ENCODE data around the gene TOM1L1. TPM values are rescaled to one million over a fixed set of nuclear protein-coding genes. Genes with fewer than 3 reads are reported as not detected.
A peak's percentile ranks its signal among the peaks of the same experiment; 100 is the strongest.

Gene TOM1L1
- total RNA-seq, 1 donor from 2014 or later = 12.1 TPM

GRCh38 chr17:54891176-54891821 is 9.4 kb upstream of the TOM1L1 start:
- DNase-seq = no peak
- intact Hi-C loops (cut with micrococcal nuclease) = no loop called here
- peak; percentile 43 for ATAC-seq

GRCh38 chr17:54892360-54892759 is 8.3 kb upstream of the TOM1L1 start:
- ATAC-seq = no peak
- intact Hi-C loops (cut with micrococcal nuclease) = no loop called here
- no peak for DNase-seq

GRCh38 chr17:54898576-54898975 is 2.1 kb upstream of the TOM1L1 start:
- intact Hi-C loops (cut with micrococcal nuclease) = no loop called here
- DNase-seq (no peak), ATAC-seq (no peak)

- ATAC-seq (no peak), DNase-seq (no peak)
- intact Hi-C loops (cut with micrococcal nuclease) = no loop called here
Measured at GRCh38 chr17:54899201-54899600, 1.5 kb upstream of the TOM1L1 start.

- intact Hi-C loops (cut with micrococcal nuclease) = no loop called here
- DNase-seq = no peak
- ATAC-seq = no peak
Measured at GRCh38 chr17:54899721-54900456, 763 bp upstream of the TOM1L1 start.

- intact Hi-C loops (cut with micrococcal nuclease) = no loop called here
- no peak for DNase-seq
- no peak for ATAC-seq
Measured at GRCh38 chr17:54901230-54901822, 674 bp downstream of the TOM1L1 start.

GRCh38 chr17:54902017-54902416 is 1.4 kb downstream of the TOM1L1 start:
- ATAC-seq (no peak), DNase-seq (no peak)
- intact Hi-C loops (cut with micrococcal nuclease) = no loop called here

- intact Hi-C loops (cut with micrococcal nuclease) = no loop called here
- DNase-seq (no peak), ATAC-seq (no peak)
Measured at GRCh38 chr17:54902611-54903010, 2.0 kb downstream of the TOM1L1 start.

- intact Hi-C loops (cut with micrococcal nuclease) = no loop called here
- ATAC-seq = peak; percentile 78
- peak; percentile 70 for DNase-seq
Measured at GRCh38 chr17:54903375-54903774, 2.7 kb downstream of the TOM1L1 start.

- intact Hi-C loops (cut with micrococcal nuclease) = no loop called here
Measured at GRCh38 chr17:54906683-54907082, 6.0 kb downstream of the TOM1L1 start.

GRCh38 chr17:54907376-54907775 is 6.7 kb downstream of the TOM1L1 start:
- ATAC-seq = no peak
- DNase-seq = no peak
- intact Hi-C loops (cut with micrococcal nuclease) = no loop called here

More at GRCh38 chr17:54906683-54907082, 6.0 kb downstream of the TOM1L1 start:
- DNase-seq (no peak), ATAC-seq (no peak)

- intact Hi-C loops (cut with micrococcal nuclease) = no loop called here
- DNase-seq (no peak), ATAC-seq (no peak)
Measured at GRCh38 chr17:54909766-54910165, 9.1 kb downstream of the TOM1L1 start.

- no peak for ATAC-seq
- DNase-seq = no peak
- intact Hi-C loops (cut with micrococcal nuclease) = no loop called here
Measured at GRCh38 chr17:54916721-54917120, 16.1 kb downstream of the TOM1L1 start.

- intact Hi-C loops (cut with micrococcal nuclease) = no loop called here
- DNase-seq = no peak
- no peak for ATAC-seq
Measured at GRCh38 chr17:54919425-54919824, 18.8 kb downstream of the TOM1L1 start.

- ATAC-seq (no peak), DNase-seq (no peak)
- intact Hi-C loops (cut with micrococcal nuclease) = no loop called here
Measured at GRCh38 chr17:54920819-54921218, 20.2 kb downstream of the TOM1L1 start.

GRCh38 chr17:54924405-54924804 is 23.8 kb downstream of the TOM1L1 start:
- intact Hi-C loops (cut with micrococcal nuclease) = no loop called here
- DNase-seq (no peak), ATAC-seq (no peak)

- intact Hi-C loops (cut with micrococcal nuclease) = no loop called here
- DNase-seq (no peak), ATAC-seq (no peak)
Measured at GRCh38 chr17:54927525-54927924, 26.9 kb downstream of the TOM1L1 start.

GRCh38 chr17:54932711-54933110 is 32.1 kb downstream of the TOM1L1 start:
- intact Hi-C loops (cut with micrococcal nuclease) = no loop called here
- DNase-seq (no peak), ATAC-seq (no peak)

GRCh38 chr17:54933921-54934320 is 33.3 kb downstream of the TOM1L1 start:
- no peak for DNase-seq
- intact Hi-C loops (cut with micrococcal nuclease) = no loop called here
- ATAC-seq = no peak

- ATAC-seq (no peak), DNase-seq (no peak)
- intact Hi-C loops (cut with micrococcal nuclease) = no loop called here
Measured at GRCh38 chr17:54935471-54935870, 34.8 kb downstream of the TOM1L1 start.

GRCh38 chr17:54937018-54937417 is 36.4 kb downstream of the TOM1L1 start:
- intact Hi-C loops (cut with micrococcal nuclease) = no loop called here
- ATAC-seq = no peak
- DNase-seq = no peak

Data from left ventricle myocardium superior (tissue), 1 donor.